ENCODE measurements around the gene SEC22C.

DNA sequence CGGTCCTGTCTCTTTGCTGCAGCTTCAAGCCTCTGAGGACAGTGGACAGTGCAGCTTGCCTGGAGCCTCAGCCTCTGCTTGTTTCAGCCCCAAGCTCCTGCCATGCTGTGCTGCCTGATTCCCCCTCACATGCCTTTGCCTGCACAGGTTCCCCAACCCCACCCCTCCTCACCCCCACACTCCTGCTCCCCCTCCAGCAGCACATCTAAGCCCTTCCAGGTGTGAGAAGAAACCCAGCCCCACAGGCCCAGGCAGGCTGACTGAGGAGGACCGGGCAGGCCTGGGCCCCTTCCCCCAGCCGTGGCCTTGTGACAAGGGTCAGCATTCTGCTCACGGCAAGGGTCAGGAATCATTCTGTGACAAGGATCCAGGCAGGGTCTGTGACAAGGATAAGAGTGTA is 56.6 kb downstream of the SEC22C start:
- TF ChIP-seq CTCF (IDR thresholded peaks at IDR 0.05) (no peak), MEF2A (IDR thresholded peaks at IDR 0.05; ENCODE audit: borderline replicate concordance, low read depth) (no peak), GABPA (IDR thresholded peaks at IDR 0.05; ENCODE audit: low read depth) (no peak), NFIC (IDR thresholded peaks at IDR 0.05; ENCODE audit: borderline replicate concordance) (no peak), USF2 (IDR thresholded peaks at IDR 0.05; ENCODE audit: borderline replicate concordance, low read depth, low read length) (no peak), RXRA (IDR thresholded peaks at IDR 0.05; ENCODE audit: borderline replicate concordance, low read depth) (no peak), NRF1 (IDR thresholded peaks at IDR 0.05; ENCODE audit: low read depth, low read length) (no peak), REST (IDR thresholded peaks at IDR 0.05; ENCODE audit: low read depth, low read length) (no peak), JUND (IDR thresholded peaks at IDR 0.05) (no peak)
- TF ChIP-seq, protein P1, sequence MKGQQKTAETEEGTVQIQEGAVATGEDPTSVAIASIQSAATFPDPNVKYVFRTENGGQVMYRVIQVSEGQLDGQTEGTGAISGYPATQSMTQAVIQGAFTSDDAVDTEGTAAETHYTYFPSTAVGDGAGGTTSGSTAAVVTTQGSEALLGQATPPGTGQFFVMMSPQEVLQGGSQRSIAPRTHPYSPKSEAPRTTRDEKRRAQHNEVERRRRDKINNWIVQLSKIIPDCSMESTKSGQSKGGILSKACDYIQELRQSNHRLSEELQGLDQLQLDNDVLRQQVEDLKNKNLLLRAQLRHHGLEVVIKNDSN (IDR thresholded peaks at IDR 0.05; ENCODE audit: borderline replicate concordance, low read depth) = no peak

Measured in SK-N-SH (cell line).